Measurements from ENCODE around the gene LPIN1.

DNA sequence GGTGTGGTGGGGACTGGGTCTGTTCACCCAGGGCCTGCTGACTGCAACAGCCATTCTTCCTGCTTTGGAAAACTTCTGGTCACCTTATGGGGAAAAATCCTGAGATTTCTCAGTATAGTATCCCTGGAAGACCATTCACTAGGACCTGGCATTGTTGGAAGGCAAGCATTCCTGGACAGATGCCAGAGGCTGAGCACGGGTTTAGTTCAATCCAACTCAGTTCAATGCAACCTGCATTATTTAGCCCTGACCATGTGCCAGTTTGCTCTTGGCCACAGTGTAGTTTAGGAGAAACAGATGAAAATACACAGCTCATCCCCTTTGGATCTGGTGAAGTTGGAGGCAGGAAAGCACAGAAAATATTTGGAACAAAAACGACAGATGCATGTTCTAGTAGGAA is 95.9 kb downstream of the LPIN1 start:
- TF ChIP-seq, protein P1, sequence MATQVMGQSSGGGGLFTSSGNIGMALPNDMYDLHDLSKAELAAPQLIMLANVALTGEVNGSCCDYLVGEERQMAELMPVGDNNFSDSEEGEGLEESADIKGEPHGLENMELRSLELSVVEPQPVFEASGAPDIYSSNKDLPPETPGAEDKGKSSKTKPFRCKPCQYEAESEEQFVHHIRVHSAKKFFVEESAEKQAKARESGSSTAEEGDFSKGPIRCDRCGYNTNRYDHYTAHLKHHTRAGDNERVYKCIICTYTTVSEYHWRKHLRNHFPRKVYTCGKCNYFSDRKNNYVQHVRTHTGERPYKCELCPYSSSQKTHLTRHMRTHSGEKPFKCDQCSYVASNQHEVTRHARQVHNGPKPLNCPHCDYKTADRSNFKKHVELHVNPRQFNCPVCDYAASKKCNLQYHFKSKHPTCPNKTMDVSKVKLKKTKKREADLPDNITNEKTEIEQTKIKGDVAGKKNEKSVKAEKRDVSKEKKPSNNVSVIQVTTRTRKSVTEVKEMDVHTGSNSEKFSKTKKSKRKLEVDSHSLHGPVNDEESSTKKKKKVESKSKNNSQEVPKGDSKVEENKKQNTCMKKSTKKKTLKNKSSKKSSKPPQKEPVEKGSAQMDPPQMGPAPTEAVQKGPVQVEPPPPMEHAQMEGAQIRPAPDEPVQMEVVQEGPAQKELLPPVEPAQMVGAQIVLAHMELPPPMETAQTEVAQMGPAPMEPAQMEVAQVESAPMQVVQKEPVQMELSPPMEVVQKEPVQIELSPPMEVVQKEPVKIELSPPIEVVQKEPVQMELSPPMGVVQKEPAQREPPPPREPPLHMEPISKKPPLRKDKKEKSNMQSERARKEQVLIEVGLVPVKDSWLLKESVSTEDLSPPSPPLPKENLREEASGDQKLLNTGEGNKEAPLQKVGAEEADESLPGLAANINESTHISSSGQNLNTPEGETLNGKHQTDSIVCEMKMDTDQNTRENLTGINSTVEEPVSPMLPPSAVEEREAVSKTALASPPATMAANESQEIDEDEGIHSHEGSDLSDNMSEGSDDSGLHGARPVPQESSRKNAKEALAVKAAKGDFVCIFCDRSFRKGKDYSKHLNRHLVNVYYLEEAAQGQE (IDR thresholded peaks at IDR 0.05; ENCODE audit: insufficient read depth in 1 of 2, low read depth in 2 of 2, low read length in 2 of 2) = no peak
- TF ChIP-seq TAF1 (IDR thresholded peaks at IDR 0.05; ENCODE audit: borderline replicate concordance, insufficient read depth, low read length) (no peak), POLR2AphosphoS5 (IDR thresholded peaks at IDR 0.05; ENCODE audit: low read depth, low read length) (no peak), SIN3A (IDR thresholded peaks at IDR 0.05; ENCODE audit: borderline replicate concordance, insufficient read depth, low read length) (no peak), FOXP2 (optimal IDR thresholded peaks at IDR 0.05; ENCODE audit: borderline replicate concordance, extremely low read depth, extremely low read length, insufficient read depth) (no peak)
